ENCODE data around the gene PLEKHA6.

Gene PLEKHA6

GRCh38 chr1:204282761-204283221, 76.9 kb downstream of the PLEKHA6 start:
- DNase-seq, result no peak

- DNase-seq, result no peak
Observed at GRCh38 chr1:204280099-204280961, 79.4 kb downstream of the PLEKHA6 start.

- DNase-seq, result no peak
Observed at GRCh38 chr1:204278958-204279357, 80.8 kb downstream of the PLEKHA6 start.

- no peak for DNase-seq
Observed at GRCh38 chr1:204278251-204278650, 81.5 kb downstream of the PLEKHA6 start.

GRCh38 chr1:204277563-204278219, 82.0 kb downstream of the PLEKHA6 start:
- DNase-seq, result no peak

GRCh38 chr1:204275695-204276370, 83.9 kb downstream of the PLEKHA6 start:
- no peak for DNase-seq

- no peak for DNase-seq
Observed at GRCh38 chr1:204274446-204274845, 85.3 kb downstream of the PLEKHA6 start.

GRCh38 chr1:204272505-204272904, 87.2 kb downstream of the PLEKHA6 start:
- no peak for DNase-seq

- DNase-seq, result no peak
Observed at GRCh38 chr1:204271970-204272369, 87.8 kb downstream of the PLEKHA6 start.

GRCh38 chr1:204268101-204268500, 91.6 kb downstream of the PLEKHA6 start:
- DNase-seq, result no peak

GRCh38 chr1:204267191-204267601, 92.5 kb downstream of the PLEKHA6 start:
- no peak for DNase-seq

- DNase-seq, result no peak
Observed at GRCh38 chr1:204266504-204267034, 93.2 kb downstream of the PLEKHA6 start.

GRCh38 chr1:204265665-204266064, 94.1 kb downstream of the PLEKHA6 start:
- no peak for DNase-seq

- no peak for DNase-seq
Observed at GRCh38 chr1:204264805-204265204, 94.9 kb downstream of the PLEKHA6 start.

- DNase-seq, result no peak
Observed at GRCh38 chr1:204263254-204263910, 96.3 kb downstream of the PLEKHA6 start.

- DNase-seq, result no peak
Observed at GRCh38 chr1:204262506-204263253, 97.0 kb downstream of the PLEKHA6 start.

GRCh38 chr1:204261746-204262505, 97.8 kb downstream of the PLEKHA6 start:
- DNase-seq, result no peak

GRCh38 chr1:204261266-204261665, 98.5 kb downstream of the PLEKHA6 start:
- DNase-seq, result no peak

- DNase-seq, result no peak
Observed at GRCh38 chr1:204260601-204261197, 99.0 kb downstream of the PLEKHA6 start.

GRCh38 chr1:204259782-204260181, 99.9 kb downstream of the PLEKHA6 start:
- DNase-seq, result no peak

- no peak for DNase-seq
Observed at GRCh38 chr1:204259196-204259595, 100.5 kb downstream of the PLEKHA6 start.

Measured in activated T-cell treated with anti-CD3 and anti-CD28 coated beads for 4 hours (primary cell).